HG03064 (cell line): Measurements from ENCODE around the gene TXNL4A.
"Not testable (repeated sequence)": the region's sequence is repeated elsewhere in the genome, so short reads cannot be mapped to it uniquely, and the experiment has no call there.

Source experiments
- ATAC-seq: cut with Tn5 transposase; IDR thresholded peaks from one replicate; pipeline ENCODE4 v1.9.1; 2021; ENCODE audit warnings: low read depth; ENCODE audit not compliant: unreplicated experiment

The TXNL4A gene

GRCh38 chr18:80000877-80001276 is 12.5 kb upstream of the TXNL4A start:
- ATAC-seq = no peak

GRCh38 chr18:79999701-80000100 is 11.3 kb upstream of the TXNL4A start:
- ATAC-seq = not testable (repeated sequence)

GRCh38 chr18:79991494-79991893 is 3.1 kb upstream of the TXNL4A start:
- no peak for ATAC-seq

GRCh38 chr18:79989195-79989497 is 783 bp upstream of the TXNL4A start:
- ATAC-seq = no peak

- ATAC-seq = peak; percentile 68
Observed at GRCh38 chr18:79988071-79988450, 302 bp downstream of the TXNL4A start.

GRCh38 chr18:79987566-79987965 is 797 bp downstream of the TXNL4A start:
- ATAC-seq = no peak

GRCh38 chr18:79986726-79987125 is 1.6 kb downstream of the TXNL4A start:
- no peak for ATAC-seq

- no peak for ATAC-seq
Observed at GRCh38 chr18:79985172-79985571, 3.2 kb downstream of the TXNL4A start.

GRCh38 chr18:79983793-79984192 is 4.6 kb downstream of the TXNL4A start:
- ATAC-seq = no peak

- no peak for ATAC-seq
Observed at GRCh38 chr18:79983253-79983652, 5.1 kb downstream of the TXNL4A start.

GRCh38 chr18:79982736-79983135 is 5.6 kb downstream of the TXNL4A start:
- no peak for ATAC-seq

- ATAC-seq = no peak
Observed at GRCh38 chr18:79980585-79980984, 7.8 kb downstream of the TXNL4A start.

- no peak for ATAC-seq
Observed at GRCh38 chr18:79979843-79980242, 8.5 kb downstream of the TXNL4A start.

- no peak for ATAC-seq
Observed at GRCh38 chr18:79975985-79976680, 12.2 kb downstream of the TXNL4A start.

- ATAC-seq = no peak
Observed at GRCh38 chr18:79975043-79975442, 13.3 kb downstream of the TXNL4A start.

GRCh38 chr18:79974025-79974654 is 14.2 kb downstream of the TXNL4A start:
- ATAC-seq = no peak

GRCh38 chr18:79973517-79973916 is 14.8 kb downstream of the TXNL4A start:
- no peak for ATAC-seq

GRCh38 chr18:79972720-79973119 is 15.6 kb downstream of the TXNL4A start:
- ATAC-seq = no peak

GRCh38 chr18:79971986-79972385 is 16.4 kb downstream of the TXNL4A start:
- ATAC-seq = no peak

GRCh38 chr18:79971211-79971952 is 17.0 kb downstream of the TXNL4A start:
- ATAC-seq = no peak

GRCh38 chr18:79970419-79971133 is 17.8 kb downstream of the TXNL4A start:
- ATAC-seq = no peak
